ENCODE measurements around the gene FAM227A.
"Not testable (repeated sequence)": the region's sequence is repeated elsewhere in the genome, so short reads cannot be mapped to it uniquely, and the experiment has no call there.

Gene FAM227A

DNA sequence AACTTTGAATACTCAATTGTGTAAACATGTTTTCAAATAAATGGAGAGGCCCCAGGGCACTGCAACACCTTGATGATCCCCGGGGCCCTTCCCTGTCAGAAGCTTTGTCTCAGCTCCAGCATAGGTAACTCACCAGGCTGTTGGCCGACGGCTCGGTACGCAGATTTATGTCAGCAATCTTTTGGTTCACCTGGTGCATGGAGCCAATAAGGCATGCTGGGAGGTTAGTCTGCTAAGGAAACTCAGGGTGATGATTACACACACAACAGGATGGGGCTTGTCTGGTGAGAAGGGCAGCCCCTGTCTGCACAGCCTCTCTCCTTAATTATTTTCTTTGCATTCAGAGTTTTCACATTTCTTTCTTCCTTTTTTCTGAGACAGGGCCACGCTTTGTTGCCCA is 10.8 kb downstream of the FAM227A start:
- H3K27ac ChIP-seq (ENCODE audit: low read length), result no peak overlapping the region

DNA sequence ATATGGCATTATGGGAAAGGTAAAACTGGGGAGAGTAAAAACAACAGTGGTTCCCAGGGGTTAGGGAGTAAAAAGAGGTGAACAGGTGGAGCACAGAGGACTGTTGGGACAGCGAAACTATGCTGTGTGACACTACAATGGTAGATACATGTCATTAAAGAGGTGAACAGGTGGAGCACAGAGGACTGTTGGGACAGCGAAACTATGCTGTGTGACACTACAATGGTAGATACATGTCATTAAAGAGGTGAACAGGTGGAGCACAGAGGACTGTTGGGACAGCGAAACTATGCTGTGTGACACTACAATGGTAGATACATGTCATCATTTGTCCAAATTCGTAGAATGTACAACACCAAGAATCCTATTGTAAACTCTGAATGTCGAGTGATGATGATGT is 11.9 kb downstream of the FAM227A start:
- not testable (repeated sequence) for H3K79me2 ChIP-seq (ENCODE audit: low read length); H3K9me3 ChIP-seq (ENCODE audit: insufficient read depth, low read length); H3K9ac ChIP-seq (ENCODE audit: low read length); H3K27me3 ChIP-seq (ENCODE audit: low read depth, low read length); H3K27ac ChIP-seq (ENCODE audit: low read length); H3K36me3 ChIP-seq (replicated peaks; ENCODE audit: low read depth, low read length); H4K20me1 ChIP-seq (ENCODE audit: insufficient read depth, low read length); H3K4me2 ChIP-seq (ENCODE audit: low read length); H3K4me3 ChIP-seq (ENCODE audit: low read length); H3K4me1 ChIP-seq (ENCODE audit: low read length); H2AFZ ChIP-seq (ENCODE audit: low read depth, low read length)

More for the DNA sequence above, 10.8 kb downstream of the FAM227A start:
- no peak overlapping the region for H2AFZ ChIP-seq (ENCODE audit: low read depth, low read length)
- no peaks in the 10 kb centered on the region for H3K36me3 ChIP-seq (replicated peaks; ENCODE audit: low read depth, low read length)
- H4K20me1 ChIP-seq (ENCODE audit: insufficient read depth, low read length), result no peaks in the 10 kb centered on the region
- H3K4me1 ChIP-seq (ENCODE audit: low read length), result no peaks in the 10 kb centered on the region
- no peak overlapping the region for H3K9ac ChIP-seq (ENCODE audit: low read length)
- H3K27me3 ChIP-seq (ENCODE audit: low read depth, low read length), result no peaks in the 10 kb centered on the region
- TF ChIP-seq EZH2phosphoT487 (IDR thresholded peaks at IDR 0.05; ENCODE audit: low read depth), result no peak
- TF ChIP-seq, protein P1, sequence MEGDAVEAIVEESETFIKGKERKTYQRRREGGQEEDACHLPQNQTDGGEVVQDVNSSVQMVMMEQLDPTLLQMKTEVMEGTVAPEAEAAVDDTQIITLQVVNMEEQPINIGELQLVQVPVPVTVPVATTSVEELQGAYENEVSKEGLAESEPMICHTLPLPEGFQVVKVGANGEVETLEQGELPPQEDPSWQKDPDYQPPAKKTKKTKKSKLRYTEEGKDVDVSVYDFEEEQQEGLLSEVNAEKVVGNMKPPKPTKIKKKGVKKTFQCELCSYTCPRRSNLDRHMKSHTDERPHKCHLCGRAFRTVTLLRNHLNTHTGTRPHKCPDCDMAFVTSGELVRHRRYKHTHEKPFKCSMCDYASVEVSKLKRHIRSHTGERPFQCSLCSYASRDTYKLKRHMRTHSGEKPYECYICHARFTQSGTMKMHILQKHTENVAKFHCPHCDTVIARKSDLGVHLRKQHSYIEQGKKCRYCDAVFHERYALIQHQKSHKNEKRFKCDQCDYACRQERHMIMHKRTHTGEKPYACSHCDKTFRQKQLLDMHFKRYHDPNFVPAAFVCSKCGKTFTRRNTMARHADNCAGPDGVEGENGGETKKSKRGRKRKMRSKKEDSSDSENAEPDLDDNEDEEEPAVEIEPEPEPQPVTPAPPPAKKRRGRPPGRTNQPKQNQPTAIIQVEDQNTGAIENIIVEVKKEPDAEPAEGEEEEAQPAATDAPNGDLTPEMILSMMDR (IDR thresholded peaks at IDR 0.05; ENCODE audit: low read depth, low read length), result no peak
- no peak overlapping the region for H3K4me2 ChIP-seq (ENCODE audit: low read length)
- no peaks in the 10 kb centered on the region for H3K79me2 ChIP-seq (ENCODE audit: low read length)
- no peaks in the 10 kb centered on the region for H3K9me3 ChIP-seq (ENCODE audit: insufficient read depth, low read length)
- no peak overlapping the region for H3K4me3 ChIP-seq (ENCODE audit: low read length)

DNA sequence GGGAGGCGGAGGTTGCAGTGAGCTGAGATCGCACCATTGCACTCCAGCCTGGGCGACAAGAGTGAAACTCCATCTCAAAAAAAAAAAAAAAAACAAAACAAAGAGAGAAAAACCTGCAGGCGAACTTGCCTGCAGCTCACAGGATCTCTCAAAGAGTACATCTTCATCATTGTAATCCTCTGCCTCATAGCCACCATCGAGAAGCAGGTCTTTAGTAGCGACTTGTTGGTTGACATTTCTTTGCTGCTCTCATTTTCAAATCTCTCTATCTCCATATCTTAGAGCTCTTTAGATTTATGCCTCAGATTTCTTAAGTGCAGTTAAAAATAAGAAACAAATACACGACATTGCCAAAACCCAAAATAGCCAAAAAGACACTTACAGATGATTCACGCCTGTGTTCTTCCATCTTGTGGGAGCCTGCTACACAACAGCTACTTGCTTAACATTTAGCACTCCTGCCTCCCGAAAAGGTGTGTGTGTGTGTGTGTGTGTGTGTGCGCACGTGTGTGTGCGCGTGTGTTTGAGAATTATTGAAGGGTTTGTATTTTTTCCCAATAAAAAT is 14.6 kb downstream of the FAM227A start:
- no peaks in the 10 kb centered on the region for H3K27me3 ChIP-seq (ENCODE audit: low read depth, low read length)
- H2AFZ ChIP-seq (ENCODE audit: low read depth, low read length), result no peak overlapping the region
- no peaks in the 10 kb centered on the region for H4K20me1 ChIP-seq (ENCODE audit: insufficient read depth, low read length)
- H3K79me2 ChIP-seq (ENCODE audit: low read length), result no peaks in the 10 kb centered on the region
- H3K27ac ChIP-seq (ENCODE audit: low read length), result no peak overlapping the region
- H3K9ac ChIP-seq (ENCODE audit: low read length), result no peak overlapping the region
- TF ChIP-seq, protein P1 (IDR thresholded peaks at IDR 0.05; ENCODE audit: low read depth, low read length), result no peak
- no peaks in the 10 kb centered on the region for H3K36me3 ChIP-seq (replicated peaks; ENCODE audit: low read depth, low read length)
- no peaks in the 10 kb centered on the region for H3K9me3 ChIP-seq (ENCODE audit: insufficient read depth, low read length)
- H3K4me3 ChIP-seq (ENCODE audit: low read length), result no peak overlapping the region
- H3K4me1 ChIP-seq (ENCODE audit: low read length), result no peaks in the 10 kb centered on the region
- no peak overlapping the region for H3K4me2 ChIP-seq (ENCODE audit: low read length)

DNA sequence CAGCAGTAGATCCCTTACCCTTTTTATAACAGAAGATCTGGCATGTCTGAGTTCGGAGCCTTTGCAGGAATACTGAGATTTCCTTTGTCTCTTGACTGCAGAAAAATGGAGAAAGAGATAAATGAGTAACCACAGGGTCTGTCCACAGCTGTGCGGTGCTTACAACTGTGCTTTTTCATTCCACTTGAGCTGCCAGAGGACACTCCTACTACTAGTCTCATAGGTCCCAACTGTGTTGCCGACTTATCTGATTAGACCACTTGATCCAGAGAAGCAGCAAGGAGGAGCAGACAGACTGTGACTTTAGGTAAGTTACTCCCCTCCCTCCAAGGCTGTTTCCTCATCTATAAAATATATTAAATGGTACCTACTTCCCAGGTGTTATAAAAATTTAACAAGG is 17.5 kb downstream of the FAM227A start:
- Histone ChIP-seq H3K9ac (ENCODE audit: low read length) (no peak overlapping the region), H2AFZ (ENCODE audit: low read depth, low read length) (no peak overlapping the region), H3K4me1 (ENCODE audit: low read length) (no peaks in the 10 kb centered on the region), H3K36me3 (replicated peaks; ENCODE audit: low read depth, low read length) (no peaks in the 10 kb centered on the region), H3K27me3 (ENCODE audit: low read depth, low read length) (no peaks in the 10 kb centered on the region), H3K4me2 (ENCODE audit: low read length) (no peak overlapping the region), H3K27ac (ENCODE audit: low read length) (no peak overlapping the region), H3K9me3 (ENCODE audit: insufficient read depth, low read length) (no peaks in the 10 kb centered on the region), H3K4me3 (ENCODE audit: low read length) (no peak overlapping the region), H3K79me2 (ENCODE audit: low read length) (no peaks in the 10 kb centered on the region), H4K20me1 (ENCODE audit: insufficient read depth, low read length) (no peaks in the 10 kb centered on the region)
- TF ChIP-seq EZH2phosphoT487 (IDR thresholded peaks at IDR 0.05; ENCODE audit: low read depth), result no peak
- TF ChIP-seq, protein P1 (IDR thresholded peaks at IDR 0.05; ENCODE audit: low read depth, low read length), result no peak

DNA sequence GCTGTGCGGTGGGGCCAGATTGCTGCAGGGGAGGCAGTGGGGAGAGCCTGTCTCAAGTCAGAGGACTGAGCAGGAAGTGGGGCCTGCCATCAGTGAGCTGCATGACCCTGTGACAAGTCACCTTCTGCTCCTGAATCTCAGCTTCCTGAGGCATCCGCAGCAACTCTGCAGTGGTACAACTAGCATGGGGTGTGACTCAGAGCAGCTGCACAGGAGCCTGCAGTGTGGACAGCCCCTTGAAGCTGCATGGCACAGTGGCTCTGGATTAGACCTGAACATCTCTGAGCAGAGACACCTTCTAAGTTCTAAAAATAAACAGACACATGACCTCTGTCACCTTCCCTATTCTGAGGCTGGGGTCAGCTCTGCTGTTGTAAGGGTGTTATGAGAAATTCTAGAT is 18.0 kb downstream of the FAM227A start:
- Histone ChIP-seq H3K4me2 (ENCODE audit: low read length) (no peak overlapping the region), H3K36me3 (replicated peaks; ENCODE audit: low read depth, low read length) (no peaks in the 10 kb centered on the region), H3K27ac (ENCODE audit: low read length) (no peak overlapping the region), H4K20me1 (ENCODE audit: insufficient read depth, low read length) (no peaks in the 10 kb centered on the region), H3K9me3 (ENCODE audit: insufficient read depth, low read length) (no peaks in the 10 kb centered on the region), H3K9ac (ENCODE audit: low read length) (no peak overlapping the region), H3K4me3 (ENCODE audit: low read length) (no peak overlapping the region), H3K27me3 (ENCODE audit: low read depth, low read length) (no peaks in the 10 kb centered on the region), H2AFZ (ENCODE audit: low read depth, low read length) (no peak overlapping the region), H3K79me2 (ENCODE audit: low read length) (no peaks in the 10 kb centered on the region), H3K4me1 (ENCODE audit: low read length) (no peaks in the 10 kb centered on the region)
- TF ChIP-seq, protein P1 (IDR thresholded peaks at IDR 0.05; ENCODE audit: low read depth, low read length), result no peak
- no peak for TF ChIP-seq EZH2phosphoT487 (IDR thresholded peaks at IDR 0.05; ENCODE audit: low read depth)

Measured in OCI-LY3 (cell line).